Stomach (tissue), 4 donors: Measurements from ENCODE around the gene NDOR1.

ENCODE experiments used
- CTCF ChIP-seq, 7 experiments: fragments of 450-650 bp in 4 of 7; fragments of 200-600 bp in 3 of 7; sonication (generic) in 3 of 7; IDR thresholded peaks; one replicate each; pipeline ENCODE4 v1.5.1; 2016 to 2019; ENCODE audit warnings: antibody characterized with exemption in 7 of 7, control low read depth in 2 of 7, mild to moderate bottlenecking in 1 of 7
- POLR2A ChIP-seq, 4 donors: fragments of 450-650 bp; IDR thresholded peaks; one replicate each; pipeline ENCODE4 v1.6.1; 2016; ENCODE audit warnings: antibody characterized with exemption in 4 of 4, control low read depth in 2 of 4, mild to moderate bottlenecking in 1 of 4, moderate library complexity in 1 of 4

GRCh38 chr9:137247135-137247915 is 41.8 kb downstream of the NDOR1 start:
- TF ChIP-seq CTCF (IDR thresholded peaks at IDR 0.05) (no peak), POLR2A (IDR thresholded peaks at IDR 0.05) (no peak)
